SK-N-SH treated with all-trans-retinoic acid at 6 μM for 48 hours (cell line): ENCODE results near the gene DYNC1I2.

Source experiments
- ATAC-seq: fragments of 200-7000 bp; cut with Tn5 transposase; 3 replicates; pipeline ENCODE4 v1.9.1; 2020; ENCODE audit warnings: mild to moderate bottlenecking, moderate library complexity
- ARNTL ChIP-seq: fragments of 450-650 bp; formaldehyde crosslinking; IDR thresholded peaks from 2 replicates; pipeline ENCODE4 v1.5.0; 2020; ENCODE audit warnings: low read depth, mild to moderate bottlenecking, moderate library complexity, borderline replicate concordance
- CSDC2 ChIP-seq: fragments of 250-450 bp; sonication (Bioruptor Pico); IDR thresholded peaks from 2 replicates; pipeline ENCODE4 v1.5.0; 2020; ENCODE audit warnings: mild to moderate bottlenecking, moderate library complexity
- ESRRG ChIP-seq: fragments of 250-450 bp; sonication (Bioruptor Pico); IDR thresholded peaks from 2 replicates; pipeline ENCODE4 v1.6.1; 2021; ENCODE audit warnings: mild to moderate bottlenecking
- ISL1 ChIP-seq: fragments of 250-450 bp; sonication (Bioruptor Pico); IDR thresholded peaks from 2 replicates; pipeline ENCODE4 v2.1.2; 2022; ENCODE audit warnings: mild to moderate bottlenecking, moderate library complexity
- RARB ChIP-seq: fragments of 250-450 bp; sonication (Bioruptor Pico); IDR thresholded peaks from 2 replicates; pipeline ENCODE4 v1.8.0; 2021; ENCODE audit warnings: mild to moderate bottlenecking, moderate library complexity
- SNAI2 ChIP-seq: fragments of 250-450 bp; sonication (Bioruptor Pico); IDR thresholded peaks from 2 replicates; pipeline ENCODE4 v1.5.0; 2020; ENCODE audit warnings: mild to moderate bottlenecking, moderate library complexity
- TOX ChIP-seq: fragments of 250-450 bp; sonication (Bioruptor Pico); IDR thresholded peaks from 2 replicates; pipeline ENCODE4 v1.8.0; 2021; ENCODE audit warnings: mild to moderate bottlenecking, moderate library complexity, borderline replicate concordance
- ZC3H10 ChIP-seq: fragments of 250-450 bp; sonication (Bioruptor Pico); IDR thresholded peaks from 2 replicates; pipeline ENCODE4 v1.5.1; 2021; ENCODE audit warnings: mild to moderate bottlenecking, moderate library complexity
- ZFP3 ChIP-seq: fragments of 250-450 bp; sonication (Bioruptor Pico); IDR thresholded peaks from 2 replicates; pipeline ENCODE4 v1.5.0; 2020; ENCODE audit warnings: mild to moderate bottlenecking, moderate library complexity
- ZNF8 ChIP-seq: fragments of 450-650 bp; formaldehyde crosslinking; IDR thresholded peaks from 2 replicates; pipeline ENCODE4 v1.5.0; 2020; ENCODE audit warnings: mild to moderate bottlenecking, moderate library complexity
- TF ChIP-seq, protein P1 (sequence below): fragments of 250-450 bp; sonication (Bioruptor Pico); IDR thresholded peaks from 2 replicates; pipeline ENCODE4 v1.5.0; 2020; ENCODE audit warnings: mild to moderate bottlenecking, moderate library complexity
- TF ChIP-seq, protein P2 (sequence below): fragments of 250-450 bp; sonication (Bioruptor Pico); IDR thresholded peaks from 2 replicates; pipeline ENCODE4 v1.5.1; 2021; ENCODE audit warnings: mild to moderate bottlenecking, moderate library complexity
- TF ChIP-seq, protein P3 (sequence below): fragments of 250-450 bp; sonication (Bioruptor Pico); IDR thresholded peaks from 2 replicates; pipeline ENCODE4 v1.8.0; 2021; ENCODE audit warnings: low read depth, mild to moderate bottlenecking, moderate library complexity, borderline replicate concordance
- TF ChIP-seq, protein P4 (sequence below): fragments of 250-450 bp; sonication (Bioruptor Pico); IDR thresholded peaks from 2 replicates; pipeline ENCODE4 v1.5.1; 2020; ENCODE audit warnings: low read depth, mild to moderate bottlenecking, moderate library complexity
- TF ChIP-seq, protein P5 (sequence below): fragments of 250-450 bp; sonication (Bioruptor Pico); IDR thresholded peaks from 2 replicates; pipeline ENCODE4 v1.8.0; 2020; ENCODE audit warnings: mild to moderate bottlenecking, moderate library complexity, borderline replicate concordance

Gene DYNC1I2

DNA sequence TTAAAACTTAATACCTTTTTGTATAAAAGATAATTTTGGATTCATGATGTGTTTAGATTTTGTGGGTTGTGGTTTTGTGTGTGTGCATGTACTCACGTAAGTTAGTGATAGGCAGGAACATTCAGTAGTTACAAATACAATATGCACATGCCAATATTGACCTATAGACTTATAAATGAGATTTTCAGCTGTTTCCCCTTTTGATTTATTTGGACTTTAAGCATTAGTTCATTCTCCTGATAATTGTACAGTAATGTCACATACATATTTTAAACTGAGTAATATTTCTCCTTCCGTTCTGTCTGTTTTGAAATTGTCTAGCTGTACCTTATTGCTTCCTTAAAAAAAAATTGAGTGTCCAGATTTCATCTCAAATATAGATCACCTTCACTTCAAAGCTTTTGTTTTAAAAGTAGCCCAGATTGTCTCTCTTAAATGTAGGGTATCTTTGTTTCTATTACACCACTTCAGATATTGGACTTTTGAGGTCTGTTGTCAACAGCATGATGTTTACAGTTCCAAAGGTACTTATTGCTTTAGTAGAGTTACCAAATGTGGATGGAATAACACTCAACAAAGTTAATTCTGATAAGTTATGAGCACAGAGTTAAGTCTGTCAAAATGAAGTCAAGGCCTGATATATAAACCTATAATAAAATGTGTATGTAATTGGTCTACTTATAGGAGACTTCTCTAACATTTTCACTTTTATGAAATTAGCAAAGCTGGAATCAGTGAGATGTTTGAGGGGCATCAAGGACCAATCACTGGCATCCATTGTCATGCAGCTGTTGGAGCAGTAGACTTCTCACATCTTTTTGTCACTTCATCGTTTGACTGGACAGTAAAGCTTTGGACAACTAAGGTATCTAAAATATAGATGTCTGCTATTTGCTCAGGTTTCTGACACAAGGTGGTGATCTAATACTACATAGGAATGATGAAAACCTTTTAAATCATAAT lies 42.0 kb downstream of the DYNC1I2 start (continued):
- TF ChIP-seq, protein P1, sequence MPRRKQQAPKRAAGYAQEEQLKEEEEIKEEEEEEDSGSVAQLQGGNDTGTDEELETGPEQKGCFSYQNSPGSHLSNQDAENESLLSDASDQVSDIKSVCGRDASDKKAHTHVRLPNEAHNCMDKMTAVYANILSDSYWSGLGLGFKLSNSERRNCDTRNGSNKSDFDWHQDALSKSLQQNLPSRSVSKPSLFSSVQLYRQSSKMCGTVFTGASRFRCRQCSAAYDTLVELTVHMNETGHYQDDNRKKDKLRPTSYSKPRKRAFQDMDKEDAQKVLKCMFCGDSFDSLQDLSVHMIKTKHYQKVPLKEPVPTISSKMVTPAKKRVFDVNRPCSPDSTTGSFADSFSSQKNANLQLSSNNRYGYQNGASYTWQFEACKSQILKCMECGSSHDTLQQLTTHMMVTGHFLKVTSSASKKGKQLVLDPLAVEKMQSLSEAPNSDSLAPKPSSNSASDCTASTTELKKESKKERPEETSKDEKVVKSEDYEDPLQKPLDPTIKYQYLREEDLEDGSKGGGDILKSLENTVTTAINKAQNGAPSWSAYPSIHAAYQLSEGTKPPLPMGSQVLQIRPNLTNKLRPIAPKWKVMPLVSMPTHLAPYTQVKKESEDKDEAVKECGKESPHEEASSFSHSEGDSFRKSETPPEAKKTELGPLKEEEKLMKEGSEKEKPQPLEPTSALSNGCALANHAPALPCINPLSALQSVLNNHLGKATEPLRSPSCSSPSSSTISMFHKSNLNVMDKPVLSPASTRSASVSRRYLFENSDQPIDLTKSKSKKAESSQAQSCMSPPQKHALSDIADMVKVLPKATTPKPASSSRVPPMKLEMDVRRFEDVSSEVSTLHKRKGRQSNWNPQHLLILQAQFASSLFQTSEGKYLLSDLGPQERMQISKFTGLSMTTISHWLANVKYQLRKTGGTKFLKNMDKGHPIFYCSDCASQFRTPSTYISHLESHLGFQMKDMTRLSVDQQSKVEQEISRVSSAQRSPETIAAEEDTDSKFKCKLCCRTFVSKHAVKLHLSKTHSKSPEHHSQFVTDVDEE: no peak
- no peak for TF ChIP-seq ESRRG

DNA sequence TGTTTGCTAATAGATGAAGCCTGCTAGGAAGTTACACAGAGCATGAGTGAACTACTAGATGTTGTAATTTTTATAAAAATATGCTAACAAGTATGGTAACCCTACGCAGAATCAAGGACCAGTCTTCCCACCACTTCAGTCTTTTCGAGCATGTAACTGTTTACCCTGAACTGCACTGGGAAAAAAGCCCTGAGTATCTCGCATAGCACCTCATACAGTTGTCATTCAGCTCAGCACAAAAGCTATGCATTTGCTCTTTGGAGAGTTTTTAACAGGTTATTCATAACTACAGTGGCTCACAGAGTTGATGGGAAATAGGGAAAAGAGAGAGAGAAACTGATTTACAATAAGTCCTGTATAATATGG lies 42.7 kb downstream of the DYNC1I2 start:
- no peak for ATAC-seq
- TF ChIP-seq ISL1 (CRISPR knock-in tag) (no peak), CSDC2 (CRISPR knock-in tag) (no peak), ZFP3 (CRISPR knock-in tag) (no peak), ARNTL (CRISPR knock-in tag) (no peak), ZNF8 (CRISPR knock-in tag) (no peak), SNAI2 (no peak)
- TF ChIP-seq, protein P2, sequence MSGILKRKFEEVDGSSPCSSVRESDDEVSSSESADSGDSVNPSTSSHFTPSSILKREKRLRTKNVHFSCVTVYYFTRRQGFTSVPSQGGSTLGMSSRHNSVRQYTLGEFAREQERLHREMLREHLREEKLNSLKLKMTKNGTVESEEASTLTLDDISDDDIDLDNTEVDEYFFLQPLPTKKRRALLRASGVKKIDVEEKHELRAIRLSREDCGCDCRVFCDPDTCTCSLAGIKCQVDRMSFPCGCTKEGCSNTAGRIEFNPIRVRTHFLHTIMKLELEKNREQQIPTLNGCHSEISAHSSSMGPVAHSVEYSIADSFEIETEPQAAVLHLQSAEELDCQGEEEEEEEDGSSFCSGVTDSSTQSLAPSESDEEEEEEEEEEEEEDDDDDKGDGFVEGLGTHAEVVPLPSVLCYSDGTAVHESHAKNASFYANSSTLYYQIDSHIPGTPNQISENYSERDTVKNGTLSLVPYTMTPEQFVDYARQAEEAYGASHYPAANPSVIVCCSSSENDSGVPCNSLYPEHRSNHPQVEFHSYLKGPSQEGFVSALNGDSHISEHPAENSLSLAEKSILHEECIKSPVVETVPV: no peak
- TF ChIP-seq, protein P3, sequence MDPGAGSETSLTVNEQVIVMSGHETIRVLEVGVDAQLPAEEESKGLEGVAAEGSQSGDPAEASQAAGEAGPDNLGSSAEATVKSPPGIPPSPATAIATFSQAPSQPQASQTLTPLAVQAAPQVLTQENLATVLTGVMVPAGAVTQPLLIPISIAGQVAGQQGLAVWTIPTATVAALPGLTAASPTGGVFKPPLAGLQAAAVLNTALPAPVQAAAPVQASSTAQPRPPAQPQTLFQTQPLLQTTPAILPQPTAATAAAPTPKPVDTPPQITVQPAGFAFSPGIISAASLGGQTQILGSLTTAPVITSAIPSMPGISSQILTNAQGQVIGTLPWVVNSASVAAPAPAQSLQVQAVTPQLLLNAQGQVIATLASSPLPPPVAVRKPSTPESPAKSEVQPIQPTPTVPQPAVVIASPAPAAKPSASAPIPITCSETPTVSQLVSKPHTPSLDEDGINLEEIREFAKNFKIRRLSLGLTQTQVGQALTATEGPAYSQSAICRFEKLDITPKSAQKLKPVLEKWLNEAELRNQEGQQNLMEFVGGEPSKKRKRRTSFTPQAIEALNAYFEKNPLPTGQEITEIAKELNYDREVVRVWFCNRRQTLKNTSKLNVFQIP (CRISPR knock-in tag): no peak
- TF ChIP-seq, protein P4, sequence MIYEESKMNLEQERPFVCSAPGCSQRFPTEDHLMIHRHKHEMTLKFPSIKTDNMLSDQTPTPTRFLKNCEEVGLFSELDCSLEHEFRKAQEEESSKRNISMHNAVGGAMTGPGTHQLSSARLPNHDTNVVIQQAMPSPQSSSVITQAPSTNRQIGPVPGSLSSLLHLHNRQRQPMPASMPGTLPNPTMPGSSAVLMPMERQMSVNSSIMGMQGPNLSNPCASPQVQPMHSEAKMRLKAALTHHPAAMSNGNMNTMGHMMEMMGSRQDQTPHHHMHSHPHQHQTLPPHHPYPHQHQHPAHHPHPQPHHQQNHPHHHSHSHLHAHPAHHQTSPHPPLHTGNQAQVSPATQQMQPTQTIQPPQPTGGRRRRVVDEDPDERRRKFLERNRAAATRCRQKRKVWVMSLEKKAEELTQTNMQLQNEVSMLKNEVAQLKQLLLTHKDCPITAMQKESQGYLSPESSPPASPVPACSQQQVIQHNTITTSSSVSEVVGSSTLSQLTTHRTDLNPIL (CRISPR knock-in tag): no peak
- TF ChIP-seq, protein P5, sequence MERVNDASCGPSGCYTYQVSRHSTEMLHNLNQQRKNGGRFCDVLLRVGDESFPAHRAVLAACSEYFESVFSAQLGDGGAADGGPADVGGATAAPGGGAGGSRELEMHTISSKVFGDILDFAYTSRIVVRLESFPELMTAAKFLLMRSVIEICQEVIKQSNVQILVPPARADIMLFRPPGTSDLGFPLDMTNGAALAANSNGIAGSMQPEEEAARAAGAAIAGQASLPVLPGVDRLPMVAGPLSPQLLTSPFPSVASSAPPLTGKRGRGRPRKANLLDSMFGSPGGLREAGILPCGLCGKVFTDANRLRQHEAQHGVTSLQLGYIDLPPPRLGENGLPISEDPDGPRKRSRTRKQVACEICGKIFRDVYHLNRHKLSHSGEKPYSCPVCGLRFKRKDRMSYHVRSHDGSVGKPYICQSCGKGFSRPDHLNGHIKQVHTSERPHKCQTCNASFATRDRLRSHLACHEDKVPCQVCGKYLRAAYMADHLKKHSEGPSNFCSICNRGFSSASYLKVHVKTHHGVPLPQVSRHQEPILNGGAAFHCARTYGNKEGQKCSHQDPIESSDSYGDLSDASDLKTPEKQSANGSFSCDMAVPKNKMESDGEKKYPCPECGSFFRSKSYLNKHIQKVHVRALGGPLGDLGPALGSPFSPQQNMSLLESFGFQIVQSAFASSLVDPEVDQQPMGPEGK (CRISPR knock-in tag): no peak
- TF ChIP-seq, protein P1: no peak

DNA sequence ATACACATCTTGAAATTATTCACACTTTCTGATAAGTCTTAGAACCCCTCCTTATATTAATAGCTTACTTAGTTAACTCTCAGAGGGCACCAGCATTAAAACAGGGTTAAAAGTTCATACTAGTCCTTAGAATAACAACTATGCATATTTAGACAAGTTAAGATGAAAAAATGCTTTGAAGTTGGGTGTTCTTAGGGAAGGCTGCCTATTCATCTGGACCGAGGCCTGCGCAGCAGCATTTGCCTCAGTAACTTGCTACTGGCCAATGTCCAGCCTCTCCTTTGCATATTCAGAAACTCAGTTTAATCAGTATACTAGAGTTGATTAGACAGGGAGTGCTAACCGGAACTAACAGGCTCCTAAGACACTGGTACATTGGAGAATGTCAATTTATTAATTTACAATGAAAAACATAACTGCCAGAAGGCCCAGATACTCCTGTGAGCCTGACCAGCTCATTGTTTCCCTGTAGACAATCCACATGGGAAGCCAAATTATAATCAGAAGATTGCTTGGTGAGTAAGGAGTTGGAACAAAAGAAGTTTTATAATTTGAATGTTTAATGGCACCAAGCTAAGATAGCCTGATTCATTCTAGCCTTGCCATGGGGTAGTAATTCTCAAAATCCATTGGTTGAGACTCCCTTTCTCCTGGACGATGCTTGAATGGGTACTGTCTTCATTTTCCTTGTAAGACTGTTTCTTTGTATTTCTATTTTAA lies 48.9 kb downstream of the DYNC1I2 start:
- no peak for ATAC-seq
- TF ChIP-seq SNAI2 (no peak), ZC3H10 (CRISPR knock-in tag) (no peak), RARB (CRISPR knock-in tag) (no peak), TOX (CRISPR knock-in tag) (no peak), ISL1 (CRISPR knock-in tag) (no peak), ARNTL (CRISPR knock-in tag) (no peak)
- TF ChIP-seq, protein P3 (CRISPR knock-in tag): no peak
- TF ChIP-seq, protein P1: no peak
- TF ChIP-seq, protein P4 (CRISPR knock-in tag): no peak
